Measurements from ENCODE around the gene IPO4. TPM values are rescaled to one million over a fixed set of nuclear protein-coding genes. Genes with fewer than 3 reads are reported as not detected.

IPO4 gene
- total and polyA plus RNA-seq, 2 experiments from 2014 or later: 34.2 to 105 TPM

GRCh38 chr14:24177891-24178290, 10.7 kb downstream of the IPO4 start:
- Mint-ChIP-seq H3K9me3 (peaks cover 3% of the 10 kb centered on the region; the same call in 1 of the 3 replicates), H3K36me3 (ENCODE audit: low read depth) (peaks cover 59% of the 10 kb centered on the region), H3K4me1 (0 out of 3 replicates have a peak, but pooled peaks cover 2% of the 10 kb centered on the region), H3K4me3 (no peak overlapping the region), H3K27me3 (ENCODE audit: insufficient read depth, low read depth, poor library complexity) (peaks cover 27% of the 10 kb centered on the region), H3K27ac (no peak overlapping the region)
- H3K36me3 ChIP-seq (ENCODE audit: insufficient read depth): no peaks in the 10 kb centered on the region; the same call in 1 of the 2 replicates
- no peaks in the 10 kb centered on the region for H3K79me2 ChIP-seq (replicated peaks; ENCODE audit: insufficient read depth)
- no peaks in the 10 kb centered on the region; the same call in 1 of the 2 replicates for H4K20me1 ChIP-seq (replicated peaks; ENCODE audit: insufficient read depth)
- no peak overlapping the region for H3K4me2 ChIP-seq
- TF ChIP-seq ZNF114 (CRISPR knock-in tag; IDR thresholded peaks at IDR 0.05) (no peak), POLR2AphosphoS5 (IDR thresholded peaks at IDR 0.05; ENCODE audit: low read depth) (no peak), CTCF (conservative IDR thresholded peaks at IDR 0.05; ENCODE audit: low read depth in 2 of 2) (no peak), STAT1 (IDR thresholded peaks at IDR 0.05; ENCODE audit: unreplicated experiment) (no peak), REST (IDR thresholded peaks at IDR 0.05; ENCODE audit: unreplicated experiment) (no peak), ETS1 (IDR thresholded peaks at IDR 0.05) (no peak), NANOG (IDR thresholded peaks at IDR 0.05; ENCODE audit: borderline replicate concordance) (no peak), JUNB (IDR thresholded peaks at IDR 0.05; ENCODE audit: unreplicated experiment) (no peak), EZH2phosphoT487 (IDR thresholded peaks at IDR 0.05; ENCODE audit: unreplicated experiment) (no peak), ZNF331 (CRISPR knock-in tag; IDR thresholded peaks at IDR 0.05; ENCODE audit: low read depth) (no peak), CREB1 (CRISPR knock-in tag; IDR thresholded peaks at IDR 0.05; ENCODE audit: low read depth) (no peak), EZH2 (IDR thresholded peaks at IDR 0.05; ENCODE audit: low read depth, unreplicated experiment) (no peak), ZNF462 (CRISPR knock-in tag; IDR thresholded peaks at IDR 0.05) (no peak)
- no peak for DNase-seq (ENCODE audit: low spot score)
- no peak overlapping the region for H2AFZ ChIP-seq
- ATAC-seq: no peak
- no peak overlapping the region for H3K27ac ChIP-seq (ENCODE audit: low read depth)
- no peaks in the 10 kb centered on the region for H3F3A ChIP-seq (replicated peaks; ENCODE audit: low read depth)
- no peak overlapping the region for H3K4me3 ChIP-seq
- no peaks in the 10 kb centered on the region for H3K9me2 ChIP-seq (ENCODE audit: insufficient read depth)
- H3K4me1 ChIP-seq (ENCODE audit: insufficient read depth): no peaks in the 10 kb centered on the region
- no peaks in the 10 kb centered on the region for H3K27me3 ChIP-seq (ENCODE audit: insufficient read depth)
